ENCODE results near the gene TARP.
"Not testable (repeated sequence)": the region's sequence is repeated elsewhere in the genome, so short reads cannot be mapped to it uniquely, and the experiment has no call there.

Gene TARP

GRCh38 chr7:38248069-38248567 is 25.3 kb downstream of the TARP start:
- Histone ChIP-seq H2AFZ (ENCODE audit: low read depth) (no peak overlapping the region), H4K20me1 (ENCODE audit: insufficient read depth) (no peaks in the 10 kb centered on the region), H3K4me2 (no peak overlapping the region), H3K79me2 (ENCODE audit: insufficient read depth) (no peaks in the 10 kb centered on the region), H3K9me2 (no peaks in the 10 kb centered on the region), H3F3A (replicated peaks; ENCODE audit: insufficient read depth) (no peaks in the 10 kb centered on the region), H3K9ac (no peak overlapping the region), H3K27me3 (ENCODE audit: insufficient read depth) (no peaks in the 10 kb centered on the region), H3K36me3 (replicated peaks in 1 of 2; ENCODE audit: control insufficient read depth in 1 of 2, insufficient read depth in 2 of 2, low read length in 1 of 2) (no peaks in the 10 kb centered on the region), H3K4me1 (ENCODE audit: control insufficient read depth in 1 of 2, insufficient read depth in 2 of 2, low read depth in 1 of 2, low read length in 1 of 2) (no peaks in the 10 kb centered on the region), H3K27ac (ENCODE audit: low read depth in 2 of 2, low read length in 1 of 2) (no peak overlapping the region), H3K9me3 (no peaks in the 10 kb centered on the region), H3K4me3 (ENCODE audit: low read depth in 2 of 2, low read length in 1 of 2) (no peak overlapping the region)
- no peak for TF ChIP-seq FOXM1 (IDR thresholded peaks at IDR 0.05; ENCODE audit: low read depth)
- 73% methylated on average over 5 of the region's 5 CpGs for WGBS (ENCODE audit: low lambda C conversion rate)
- ChIA-PET POLR2A (no interaction called here), CTCF (no interaction called here)
- DNase-seq: no peak

GRCh38 chr7:38245409-38245977 is 27.9 kb downstream of the TARP start:
- H3K9me3 ChIP-seq: no peaks in the 10 kb centered on the region
- H3K9ac ChIP-seq: no peak overlapping the region
- 50% methylated on average over 3 of the region's 3 CpGs for WGBS (ENCODE audit: low lambda C conversion rate)
- TF ChIP-seq GABPA (IDR thresholded peaks at IDR 0.05; ENCODE audit: low read depth) (no peak), CHD2 (IDR thresholded peaks at IDR 0.05; ENCODE audit: low read length, partially characterized antibody) (no peak), ELF1 (IDR thresholded peaks at IDR 0.05) (no peak), GATA2 (CRISPR knock-in tag; IDR thresholded peaks at IDR 0.05) (no peak), RCOR1 (IDR thresholded peaks at IDR 0.05; ENCODE audit: low read length) (no peak), FOXM1 (IDR thresholded peaks at IDR 0.05; ENCODE audit: low read depth) (no peak), EP300 (IDR thresholded peaks at IDR 0.05; ENCODE audit: borderline replicate concordance in 1 of 2, low read depth in 1 of 2, low read length in 1 of 2) (no peak), JUND (IDR thresholded peaks at IDR 0.05) (no peak), SMC3 (IDR thresholded peaks at IDR 0.05; ENCODE audit: low read depth, low read length) (no peak), MAX (IDR thresholded peaks at IDR 0.05; ENCODE audit: low read depth) (no peak), NRF1 (IDR thresholded peaks at IDR 0.05; ENCODE audit: low read depth, low read length) (no peak), FOSL2 (IDR thresholded peaks at IDR 0.05; ENCODE audit: borderline replicate concordance, low read depth) (no peak)
- no peak overlapping the region for H2AFZ ChIP-seq (ENCODE audit: low read depth)
- no peaks in the 10 kb centered on the region for H3K36me3 ChIP-seq (replicated peaks in 1 of 2; ENCODE audit: control insufficient read depth in 1 of 2, insufficient read depth in 2 of 2, low read length in 1 of 2)
- H3K27ac ChIP-seq (ENCODE audit: low read depth in 2 of 2, low read length in 1 of 2): no peak overlapping the region
- ChIA-PET POLR2A (no interaction called here), CTCF (no interaction called here)
- H3K79me2 ChIP-seq (ENCODE audit: insufficient read depth): no peaks in the 10 kb centered on the region
- no peaks in the 10 kb centered on the region for H3K27me3 ChIP-seq (ENCODE audit: insufficient read depth)
- no peak overlapping the region for H3K4me2 ChIP-seq
- no peaks in the 10 kb centered on the region for H3K4me1 ChIP-seq (ENCODE audit: control insufficient read depth in 1 of 2, insufficient read depth in 2 of 2, low read depth in 1 of 2, low read length in 1 of 2)
- DNase-seq: no peak
- no peaks in the 10 kb centered on the region for H3F3A ChIP-seq (replicated peaks; ENCODE audit: insufficient read depth)
- no peaks in the 10 kb centered on the region for H3K9me2 ChIP-seq
- H3K4me3 ChIP-seq (ENCODE audit: low read depth in 2 of 2, low read length in 1 of 2): no peak overlapping the region
- H4K20me1 ChIP-seq (ENCODE audit: insufficient read depth): no peaks in the 10 kb centered on the region

- TF ChIP-seq FOXJ3 (CRISPR knock-in tag; IDR thresholded peaks at IDR 0.05) (no peak), CTCF (IDR thresholded peaks at IDR 0.05) (no peak)
- H3K4me3 ChIP-seq (ENCODE audit: low read depth in 2 of 2, low read length in 1 of 2): no peak overlapping the region; a peak in 1 of 4 replicates
- no peak overlapping the region for H3K27ac ChIP-seq (ENCODE audit: low read depth in 2 of 2, low read length in 1 of 2)
- no peaks in the 10 kb centered on the region for H3K4me1 ChIP-seq (ENCODE audit: control insufficient read depth in 1 of 2, insufficient read depth in 2 of 2, low read depth in 1 of 2, low read length in 1 of 2)
- no peak overlapping the region for H3K9ac ChIP-seq
- no peaks in the 10 kb centered on the region for H3K9me3 ChIP-seq
- WGBS (ENCODE audit: low lambda C conversion rate): 76% methylated on average over 14 of the region's 14 CpGs
- ChIA-PET POLR2A (no interaction called here), CTCF (no interaction called here)
- DNase-seq: no peak
- no peak overlapping the region for H3K4me2 ChIP-seq
- no peaks in the 10 kb centered on the region for H3K9me2 ChIP-seq
- no peaks in the 10 kb centered on the region for H3K27me3 ChIP-seq (ENCODE audit: insufficient read depth)
- no peaks in the 10 kb centered on the region for H4K20me1 ChIP-seq (ENCODE audit: insufficient read depth)
- H3K79me2 ChIP-seq (ENCODE audit: insufficient read depth): no peaks in the 10 kb centered on the region
- no peak overlapping the region for H2AFZ ChIP-seq (ENCODE audit: low read depth)
- H3F3A ChIP-seq (replicated peaks; ENCODE audit: insufficient read depth): no peaks in the 10 kb centered on the region
- no peaks in the 10 kb centered on the region for H3K36me3 ChIP-seq (replicated peaks in 1 of 2; ENCODE audit: control insufficient read depth in 1 of 2, insufficient read depth in 2 of 2, low read length in 1 of 2)
Observed at GRCh38 chr7:38244516-38244915, 28.9 kb downstream of the TARP start.

GRCh38 chr7:38243345-38243744 is 30.1 kb downstream of the TARP start:
- H3K27ac ChIP-seq (ENCODE audit: low read depth in 2 of 2, low read length in 1 of 2); H3K9me2 ChIP-seq; H3F3A ChIP-seq (replicated peaks; ENCODE audit: insufficient read depth); H3K79me2 ChIP-seq (ENCODE audit: insufficient read depth); H3K9me3 ChIP-seq; H3K9ac ChIP-seq; H3K4me3 ChIP-seq (ENCODE audit: low read depth in 2 of 2, low read length in 1 of 2); H3K27me3 ChIP-seq (ENCODE audit: insufficient read depth); DNase-seq; H3K4me2 ChIP-seq; H2AFZ ChIP-seq (ENCODE audit: low read depth); CTCF ChIA-PET; POLR2A ChIA-PET; H4K20me1 ChIP-seq (ENCODE audit: insufficient read depth); H3K36me3 ChIP-seq (replicated peaks in 1 of 2; ENCODE audit: control insufficient read depth in 1 of 2, insufficient read depth in 2 of 2, low read length in 1 of 2); H3K4me1 ChIP-seq (ENCODE audit: control insufficient read depth in 1 of 2, insufficient read depth in 2 of 2, low read depth in 1 of 2, low read length in 1 of 2): not testable (repeated sequence)
- WGBS (ENCODE audit: low lambda C conversion rate): 77% methylated on average over 5 of the region's 5 CpGs
